ENCODE results near the gene U2SURP.

Gene U2SURP

DNA sequence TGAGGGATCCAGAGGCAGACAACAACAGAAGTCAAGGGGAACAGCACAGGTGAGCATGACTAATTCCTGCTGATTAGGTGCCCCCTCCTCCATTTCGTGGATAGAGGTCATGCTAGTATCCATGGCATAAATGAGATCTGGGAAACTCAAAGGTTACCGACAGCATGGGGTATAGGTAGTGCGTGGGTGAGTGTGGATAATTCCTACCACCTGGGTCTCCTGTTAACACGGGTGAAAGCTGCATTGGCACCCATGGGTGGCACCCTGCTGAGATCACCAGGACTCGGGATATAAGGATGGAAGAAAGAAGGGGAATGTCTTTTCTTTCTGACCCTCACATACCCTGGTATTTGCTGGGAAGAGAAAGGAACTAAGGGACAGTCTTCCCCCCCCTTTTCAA, 103.8 kb downstream of the U2SURP start:
- H3K27ac ChIP-seq, result no peak overlapping the region
- no peaks in the 10 kb centered on the region for H3K36me3 ChIP-seq (ENCODE audit: control insufficient read depth, insufficient read depth, low read length)
- TF ChIP-seq, protein P1, sequence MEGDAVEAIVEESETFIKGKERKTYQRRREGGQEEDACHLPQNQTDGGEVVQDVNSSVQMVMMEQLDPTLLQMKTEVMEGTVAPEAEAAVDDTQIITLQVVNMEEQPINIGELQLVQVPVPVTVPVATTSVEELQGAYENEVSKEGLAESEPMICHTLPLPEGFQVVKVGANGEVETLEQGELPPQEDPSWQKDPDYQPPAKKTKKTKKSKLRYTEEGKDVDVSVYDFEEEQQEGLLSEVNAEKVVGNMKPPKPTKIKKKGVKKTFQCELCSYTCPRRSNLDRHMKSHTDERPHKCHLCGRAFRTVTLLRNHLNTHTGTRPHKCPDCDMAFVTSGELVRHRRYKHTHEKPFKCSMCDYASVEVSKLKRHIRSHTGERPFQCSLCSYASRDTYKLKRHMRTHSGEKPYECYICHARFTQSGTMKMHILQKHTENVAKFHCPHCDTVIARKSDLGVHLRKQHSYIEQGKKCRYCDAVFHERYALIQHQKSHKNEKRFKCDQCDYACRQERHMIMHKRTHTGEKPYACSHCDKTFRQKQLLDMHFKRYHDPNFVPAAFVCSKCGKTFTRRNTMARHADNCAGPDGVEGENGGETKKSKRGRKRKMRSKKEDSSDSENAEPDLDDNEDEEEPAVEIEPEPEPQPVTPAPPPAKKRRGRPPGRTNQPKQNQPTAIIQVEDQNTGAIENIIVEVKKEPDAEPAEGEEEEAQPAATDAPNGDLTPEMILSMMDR (IDR thresholded peaks at IDR 0.05), result no peak
- H3K4me1 ChIP-seq, result no peaks in the 10 kb centered on the region
- H3K79me2 ChIP-seq, result no peaks in the 10 kb centered on the region
- no peaks in the 10 kb centered on the region for H3K27me3 ChIP-seq (ENCODE audit: control insufficient read depth, insufficient read depth, low read length)
- no peak overlapping the region for H3K4me3 ChIP-seq (ENCODE audit: low read depth, low read length)
- H3K4me2 ChIP-seq (ENCODE audit: low read length), result no peak overlapping the region
- no peaks in the 10 kb centered on the region for H3K9me3 ChIP-seq (ENCODE audit: control insufficient read depth, low read length)
- no peak overlapping the region for H3K9ac ChIP-seq
- no peak overlapping the region for H2AFZ ChIP-seq

DNA sequence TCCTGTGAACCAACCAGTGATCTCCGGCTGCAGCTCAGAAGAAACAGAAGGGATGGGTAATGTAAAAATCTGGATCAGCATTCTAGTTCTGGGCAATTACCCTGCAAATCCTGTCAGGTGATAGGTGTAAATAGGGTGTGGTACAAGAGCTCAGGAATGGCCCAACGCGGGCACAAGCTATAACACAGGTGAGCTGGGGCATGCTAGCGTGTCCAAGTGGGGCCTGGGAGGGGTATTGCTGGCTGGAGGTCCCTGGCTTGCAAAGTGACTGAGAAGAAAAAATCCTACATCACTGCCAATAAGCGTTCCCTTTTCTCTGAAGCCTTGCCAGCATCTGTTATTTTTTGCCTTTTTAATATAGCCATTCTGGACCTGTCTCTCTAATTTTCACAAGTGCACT, 108.5 kb downstream of the U2SURP start:
- Histone ChIP-seq H3K79me2 (no peaks in the 10 kb centered on the region), H3K36me3 (ENCODE audit: control insufficient read depth, insufficient read depth, low read length) (no peaks in the 10 kb centered on the region), H3K4me1 (no peaks in the 10 kb centered on the region), H3K4me2 (ENCODE audit: low read length) (no peak overlapping the region), H3K9me3 (ENCODE audit: control insufficient read depth, low read length) (no peaks in the 10 kb centered on the region), H3K4me3 (ENCODE audit: low read depth, low read length) (no peak overlapping the region), H3K9ac (no peak overlapping the region), H3K27me3 (ENCODE audit: control insufficient read depth, insufficient read depth, low read length) (no peaks in the 10 kb centered on the region), H3K27ac (no peak overlapping the region), H2AFZ (no peak overlapping the region)
- TF ChIP-seq, protein P1 (IDR thresholded peaks at IDR 0.05), result no peak

Data from parathyroid adenoma (tissue), 2 donors.